UCSD-AML1 (cell line): ENCODE results near the gene TEX101.
"Not testable (repeated sequence)": the region's sequence is repeated elsewhere in the genome, so short reads cannot be mapped to it uniquely, and the experiment has no call there.

Experiments used
- DNase-seq: peaks from one replicate; lab custom pipeline; 2025; ENCODE audit not compliant: unreplicated experiment; lab: John Stamatoyannopoulos, UW

TEX101 gene

DNA sequence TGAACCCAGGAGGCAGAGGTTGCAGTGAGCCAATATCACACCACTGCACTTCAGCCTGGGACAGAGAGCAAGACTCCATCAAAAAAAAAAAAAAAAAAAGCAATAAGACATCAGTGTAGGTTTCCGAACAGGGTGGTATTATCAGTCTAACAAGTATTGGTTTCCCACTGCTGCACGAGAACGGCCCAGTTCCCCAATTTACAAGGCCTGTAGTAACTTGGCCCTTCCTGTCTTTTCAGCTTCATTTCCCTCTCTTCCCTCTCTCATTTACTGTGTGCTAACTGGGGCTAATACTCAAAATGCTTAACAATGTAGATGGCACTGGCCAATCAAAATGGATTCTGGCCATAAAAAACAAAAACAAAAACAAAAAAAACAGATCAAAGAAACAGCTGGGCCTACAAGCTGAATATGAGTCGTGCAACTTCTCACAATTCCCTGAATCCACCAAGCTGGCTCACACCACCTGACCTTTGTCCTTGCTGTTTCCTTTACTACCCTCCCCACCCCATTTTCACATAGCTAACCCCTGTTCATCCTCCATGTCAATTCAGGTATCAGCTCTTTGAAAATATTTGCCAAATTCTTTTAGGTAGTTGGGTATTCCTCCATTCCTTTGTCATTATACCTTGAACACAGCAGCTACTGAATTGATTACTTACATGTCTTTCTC is 2.4 kb downstream of the TEX101 start:
- no peak for DNase-seq

GRCh38 chr19:43420954-43421353 is 6.3 kb downstream of the TEX101 start:
- DNase-seq: no peak

DNA sequence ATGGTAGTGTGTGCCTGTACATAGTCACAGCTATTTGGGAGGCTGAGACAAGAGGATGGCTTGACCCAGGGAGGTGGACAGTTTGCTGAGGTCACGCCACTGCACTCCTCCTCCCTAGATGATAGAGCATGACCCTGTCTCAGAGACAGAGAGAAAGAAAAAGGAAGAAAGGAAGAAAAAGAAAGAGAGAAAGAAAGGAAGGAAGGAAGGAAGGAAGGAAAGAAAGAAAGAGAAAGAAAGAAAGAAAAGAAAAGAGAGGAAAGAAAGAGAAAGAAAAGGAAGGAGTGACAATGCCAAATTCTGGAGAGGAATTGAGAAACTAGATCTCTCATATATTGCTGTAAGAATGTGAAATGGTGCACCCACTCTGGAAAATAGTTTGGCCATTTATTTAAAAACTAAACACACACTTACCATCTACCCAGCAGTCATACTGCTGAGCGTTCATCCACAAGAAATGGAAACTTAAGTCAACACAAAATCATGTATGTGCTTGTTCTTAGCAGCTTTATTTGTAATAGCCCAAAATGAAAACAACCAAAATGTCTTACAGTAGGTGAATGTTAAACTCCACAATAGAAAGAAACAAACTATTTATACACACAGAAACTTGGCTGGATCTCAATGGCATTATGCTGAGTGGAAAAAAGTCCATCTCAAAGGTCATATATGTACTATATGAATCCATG is 7.5 kb downstream of the TEX101 start:
- no peak for DNase-seq

DNA sequence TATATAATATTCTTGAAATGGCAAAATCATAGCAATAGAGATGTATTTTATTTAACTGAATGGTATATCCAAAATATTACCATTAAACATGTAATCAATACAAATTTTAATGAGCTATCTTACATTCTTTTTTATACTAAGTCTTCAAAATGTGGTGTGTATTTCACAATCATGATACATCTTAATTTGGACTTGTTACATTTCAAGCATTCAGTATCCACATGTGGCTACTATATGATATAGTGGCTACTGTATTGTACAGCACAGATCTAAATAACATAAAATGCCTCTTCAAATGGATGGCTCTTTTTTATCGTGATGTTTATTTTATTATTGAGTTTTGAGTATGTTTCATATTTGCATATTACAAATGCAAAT is 8.0 kb downstream of the TEX101 start:
- no peak for DNase-seq

DNA sequence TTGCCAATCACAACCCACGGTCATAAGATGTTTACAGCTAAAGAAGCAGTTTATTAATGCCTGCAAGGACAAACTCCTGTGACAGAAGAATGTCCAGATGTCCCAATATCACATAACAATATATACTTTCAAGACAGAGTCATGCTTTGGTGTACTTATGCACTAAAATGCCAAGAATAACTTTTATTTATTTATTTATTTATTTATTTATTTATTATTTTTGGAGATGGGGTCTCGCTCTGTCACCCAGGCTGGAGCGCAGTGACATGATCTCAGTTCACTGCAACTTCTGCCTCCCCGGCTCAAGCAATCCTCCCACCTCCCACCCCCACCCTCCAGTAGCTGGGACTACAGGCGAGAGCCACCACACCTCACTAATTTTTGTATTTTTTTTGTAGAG is 9.1 kb downstream of the TEX101 start:
- DNase-seq: no peak

DNA sequence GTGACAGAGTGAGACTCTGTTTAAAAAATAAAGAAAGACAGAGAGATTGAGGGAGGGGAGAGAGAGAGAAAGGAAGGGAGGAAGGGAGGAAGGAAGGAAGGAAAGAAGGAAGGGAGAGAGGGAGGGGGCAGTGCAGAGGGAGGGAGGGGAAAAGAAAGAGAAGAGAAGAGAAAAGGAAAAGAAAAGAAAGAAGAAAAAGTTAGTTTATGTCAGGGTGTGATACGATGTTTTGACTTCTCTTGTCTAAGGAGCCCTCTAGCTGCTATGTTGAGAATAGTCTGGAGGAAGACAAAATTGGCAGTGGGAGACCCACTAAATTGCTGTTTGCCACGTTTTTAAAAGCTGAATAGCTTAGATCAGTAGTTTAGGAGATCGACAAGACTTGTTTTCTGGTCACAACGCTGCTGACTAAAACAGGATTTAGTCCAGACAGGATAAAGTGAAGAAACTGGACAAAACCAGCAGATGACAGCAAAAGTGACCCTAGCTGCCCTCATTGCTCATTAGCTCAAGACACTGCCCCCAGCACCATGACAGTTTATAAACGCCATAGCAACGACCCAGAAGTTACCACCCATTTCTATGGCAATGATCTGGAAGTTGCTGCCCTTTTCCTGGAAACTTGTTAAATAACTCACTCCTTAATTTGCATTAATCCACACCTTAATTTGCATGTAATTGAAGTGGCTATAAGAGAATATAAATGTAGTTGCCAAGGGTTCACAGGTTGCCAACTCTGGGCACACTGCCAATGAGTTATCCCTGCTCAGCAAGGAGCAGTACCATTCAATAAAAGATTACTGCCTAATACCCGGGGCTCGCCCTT is 11.1 kb downstream of the TEX101 start:
- DNase-seq: no peak

DNA sequence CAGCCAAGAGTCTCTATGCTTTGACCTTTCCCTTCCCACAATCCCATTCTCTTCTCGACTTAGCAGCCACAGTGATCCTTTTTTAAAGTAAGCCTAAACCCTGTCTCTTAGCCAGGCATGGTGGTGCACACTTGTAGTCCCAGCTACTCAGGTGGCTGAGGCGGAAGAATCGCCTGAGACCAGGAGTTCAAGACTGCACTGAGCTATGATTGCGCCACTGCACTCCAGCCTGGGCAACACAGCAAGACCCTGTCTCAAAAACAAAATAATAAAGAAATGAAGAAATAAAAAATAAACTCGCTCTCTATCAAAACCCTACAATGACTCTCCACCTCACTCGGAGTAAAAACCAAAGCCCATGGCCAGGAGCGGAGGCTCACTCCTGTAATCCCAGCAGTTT is 14.7 kb downstream of the TEX101 start:
- DNase-seq: no peak

- DNase-seq: no peak
Observed at GRCh38 chr19:43430142-43430710, 15.5 kb downstream of the TEX101 start.

DNA sequence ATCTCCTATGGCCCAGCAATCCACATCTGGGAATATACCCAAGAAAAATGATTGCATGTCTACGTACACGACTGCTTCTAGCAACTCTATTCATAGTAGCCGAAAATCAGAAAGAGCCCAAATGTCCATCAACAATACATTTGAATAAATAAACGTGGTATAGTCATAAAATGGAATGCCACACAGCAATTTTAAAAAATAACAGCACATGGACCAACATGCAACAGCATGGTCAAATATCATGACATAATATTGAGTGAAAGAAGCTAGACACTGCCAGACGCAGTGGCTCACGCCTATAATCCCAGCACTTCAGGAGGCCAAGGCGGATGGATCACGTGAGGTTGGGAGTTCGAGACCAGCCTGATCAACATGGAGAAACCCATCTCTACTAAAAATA is 16.3 kb downstream of the TEX101 start:
- no peak for DNase-seq

- no peak for DNase-seq
Observed at GRCh38 chr19:43433358-43433673, 18.6 kb downstream of the TEX101 start.

DNA sequence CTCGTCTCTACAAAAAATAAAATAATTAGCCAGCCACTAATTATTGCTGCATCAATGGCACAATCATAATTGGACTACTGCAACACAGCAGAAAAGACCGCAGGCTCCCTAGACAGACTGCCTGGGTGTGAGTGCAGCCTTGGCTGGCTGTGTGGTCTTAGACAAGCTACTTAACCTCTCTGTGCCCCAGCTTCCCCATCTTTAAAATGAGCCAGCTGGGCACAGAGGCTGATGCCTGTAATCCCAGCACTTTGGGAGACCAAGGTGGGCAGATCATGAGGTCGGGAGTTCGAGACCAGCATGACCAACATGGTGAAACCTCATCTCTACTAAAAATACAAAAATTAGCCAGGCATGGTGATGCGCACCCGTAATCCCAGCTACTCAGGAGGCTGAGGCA is 19.0 kb downstream of the TEX101 start:
- no peak for DNase-seq

GRCh38 chr19:43435775-43436174 is 21.1 kb downstream of the TEX101 start:
- no peak for DNase-seq

- not testable (repeated sequence) for DNase-seq
Observed at GRCh38 chr19:43437284-43437683, 22.6 kb downstream of the TEX101 start.

DNA sequence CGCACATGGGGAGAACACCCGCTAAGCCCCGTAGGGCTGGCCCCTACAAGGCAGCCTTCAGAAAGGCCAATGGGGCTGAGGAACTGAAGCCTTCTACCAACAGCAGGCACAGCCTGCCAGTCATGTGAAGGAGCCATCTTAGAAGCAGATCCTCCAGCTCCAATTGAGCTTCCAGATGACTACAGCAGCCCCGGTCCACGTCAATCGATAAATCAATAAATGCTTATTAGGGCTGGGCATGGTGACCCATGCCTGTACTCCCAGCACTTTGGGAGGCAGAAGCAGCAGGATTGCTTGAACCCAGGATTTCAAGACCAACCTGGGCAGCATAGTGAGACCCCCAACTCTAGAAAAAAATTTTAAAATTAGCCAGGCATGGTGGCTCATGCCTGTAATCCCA is 23.0 kb downstream of the TEX101 start:
- DNase-seq: no peak

DNA sequence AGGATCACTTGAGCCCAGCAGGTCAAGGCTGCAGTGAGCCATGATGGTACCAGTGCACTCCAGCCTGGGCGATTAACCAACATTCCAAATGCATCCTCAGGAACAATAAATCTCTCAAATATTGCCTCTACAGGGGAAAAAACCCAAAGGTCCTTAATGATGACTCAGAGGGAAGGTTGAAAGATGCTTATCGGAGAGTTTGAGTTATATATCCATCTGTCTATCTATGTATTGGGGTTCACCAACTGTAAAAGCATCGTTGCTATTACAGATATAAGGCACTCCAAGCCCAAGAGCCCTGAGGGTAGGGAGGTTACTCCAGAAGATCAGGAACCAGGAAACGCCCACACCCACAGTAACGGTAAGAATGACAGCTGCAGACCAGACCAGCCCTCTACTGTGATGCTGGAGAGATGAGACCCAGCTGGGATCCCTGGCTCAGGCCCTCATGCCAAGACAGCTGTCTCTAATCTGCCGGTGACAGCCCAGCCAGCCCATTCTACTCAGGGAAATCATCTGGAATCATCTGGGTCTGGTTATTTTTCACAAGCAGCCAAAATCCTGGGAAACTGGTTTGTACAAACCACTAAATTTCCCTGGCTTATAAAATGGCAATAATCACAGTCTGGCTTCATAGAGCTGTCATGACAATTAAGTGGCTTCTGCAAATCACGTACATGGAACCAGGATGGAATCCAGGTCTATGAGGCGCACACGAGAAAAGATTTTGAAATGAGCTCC is 23.8 kb downstream of the TEX101 start:
- no peak for DNase-seq

DNA sequence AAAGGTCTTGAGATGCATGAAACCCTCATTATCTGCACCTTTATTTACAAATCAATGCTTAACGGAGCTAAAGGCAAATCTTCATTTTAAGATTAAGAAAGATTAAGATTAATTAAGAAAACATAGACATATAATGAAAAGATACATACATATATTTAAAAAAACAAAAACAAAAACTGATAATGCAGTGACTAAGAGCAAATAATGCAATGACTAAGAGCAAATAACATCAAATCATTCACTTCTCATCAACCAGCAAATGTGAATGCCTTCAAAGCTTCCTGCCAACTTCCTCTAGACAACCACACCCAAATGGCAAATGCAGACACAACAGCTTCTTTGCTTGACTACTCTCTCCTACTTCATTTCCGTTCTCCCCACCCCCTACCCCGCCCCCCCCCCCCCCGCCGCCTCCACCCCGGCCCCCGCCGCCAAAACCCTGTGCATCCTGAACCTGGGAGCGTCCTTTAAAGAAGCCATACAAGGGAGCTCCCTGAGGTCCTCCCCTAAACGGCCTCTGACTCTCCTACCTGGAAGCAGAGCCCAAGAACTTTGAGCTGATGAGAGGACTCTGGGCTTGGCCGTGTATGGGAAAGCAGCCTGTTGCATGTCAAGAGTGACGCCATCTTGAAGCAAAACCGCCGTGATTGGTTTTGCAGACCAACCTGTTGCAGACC is 24.5 kb downstream of the TEX101 start:
- no peak for DNase-seq

DNA sequence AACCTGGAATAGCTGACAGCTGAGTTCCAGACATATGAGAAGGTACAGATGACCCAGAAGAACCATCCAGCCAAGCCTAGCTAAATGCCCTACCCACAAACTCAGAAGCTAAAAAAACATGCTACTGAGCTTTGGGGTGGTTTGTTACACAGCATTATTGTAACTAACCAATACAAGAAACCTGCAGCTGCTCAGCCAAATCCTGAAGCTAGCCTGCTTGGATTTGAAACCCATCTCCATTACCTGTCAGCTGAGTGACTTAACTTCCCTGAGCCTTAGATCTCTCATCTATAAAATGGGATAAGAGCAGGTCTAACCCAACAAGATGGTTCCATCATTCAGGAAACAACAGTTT is 25.0 kb downstream of the TEX101 start:
- DNase-seq: no peak

DNA sequence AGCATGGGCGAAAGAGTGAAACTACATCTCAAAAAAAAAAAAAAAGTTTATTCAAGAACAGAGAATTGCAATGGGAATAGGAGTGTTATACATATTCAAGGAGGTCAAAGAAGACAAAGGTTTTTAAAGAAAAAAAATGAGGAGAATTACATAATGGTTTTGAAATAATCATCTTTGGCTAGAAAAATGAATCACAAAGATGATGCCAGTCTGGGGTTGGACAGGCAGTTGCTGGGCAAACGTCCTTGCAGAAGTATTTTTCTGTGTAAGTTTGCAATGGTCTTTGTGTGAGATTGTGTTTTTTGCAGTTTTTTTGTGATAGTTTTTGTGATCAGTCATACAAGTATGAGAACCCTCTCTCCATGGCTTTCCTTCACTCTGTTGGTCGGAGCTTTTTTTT is 27.0 kb downstream of the TEX101 start:
- no peak for DNase-seq

- not testable (repeated sequence) for DNase-seq
Observed at GRCh38 chr19:43444091-43444490, 29.4 kb downstream of the TEX101 start.

DNA sequence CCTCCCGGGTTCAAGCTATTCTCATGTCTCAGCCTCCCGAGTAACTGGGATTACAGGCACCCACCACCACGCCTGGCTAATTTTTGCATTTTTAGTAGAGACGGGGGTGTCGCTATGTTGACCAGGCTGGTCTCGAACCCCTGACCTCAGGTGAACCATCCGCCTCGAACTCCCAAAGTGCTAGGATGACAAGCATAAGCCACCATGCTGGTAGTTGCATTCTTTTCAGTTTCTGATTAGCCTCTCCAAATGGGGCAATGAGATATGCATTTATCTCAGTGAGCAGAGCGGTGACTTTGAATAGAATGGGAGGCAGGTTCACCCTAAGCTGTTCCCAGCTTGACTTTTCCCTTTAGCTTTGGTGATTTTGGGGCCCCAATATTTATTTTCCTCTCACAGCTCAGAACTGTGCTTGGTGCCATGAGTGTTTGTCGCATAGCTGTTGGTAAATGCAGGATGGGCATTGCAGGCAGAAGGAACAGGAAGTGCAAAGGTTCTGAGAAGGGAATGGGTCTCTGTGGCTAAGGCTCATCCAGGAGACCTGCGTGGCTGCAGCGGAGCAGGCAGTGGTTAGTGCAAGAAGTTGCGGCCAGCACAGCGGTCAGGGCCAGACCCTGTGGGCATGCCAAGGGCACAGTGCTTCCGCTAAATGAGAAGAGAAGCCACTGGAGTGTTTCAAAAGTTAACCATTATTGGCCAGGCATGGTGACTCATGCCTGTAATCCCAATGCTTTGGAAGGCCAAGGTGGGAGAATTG is 30.0 kb downstream of the TEX101 start:
- DNase-seq: peak; percentile 46
